ENCODE measurements around the gene PDCD11.
A peak's percentile ranks its signal among the peaks of the same experiment; 100 is the strongest.

The PDCD11 gene

GRCh38 chr10:103472005-103472404, 75.6 kb downstream of the PDCD11 start:
- Histone ChIP-seq H3K9ac (peak overlapping the region; percentile 63), H3K27ac (peak overlapping the region; percentile 94), H2AFZ (ENCODE audit: low read depth) (peak overlapping the region; percentile 78)

GRCh38 chr10:103473261-103473671, 76.8 kb downstream of the PDCD11 start:
- Histone ChIP-seq H3K36me3 (ENCODE audit: insufficient read depth) (no peaks in the 10 kb centered on the region), H3K27me3 (ENCODE audit: insufficient read depth, low read depth) (no peaks in the 10 kb centered on the region), H3K27ac (peak overlapping the region; percentile 94; the same call in 1 of the 2 replicates), H2AFZ (ENCODE audit: low read depth) (no peak overlapping the region), H3K4me2 (no peak overlapping the region), H3K4me1 (ENCODE audit: low read depth, poor library complexity, severe bottlenecking) (peaks cover 60% of the 10 kb centered on the region), H3K79me2 (ENCODE audit: insufficient read depth, low read depth) (no peaks in the 10 kb centered on the region), H4K20me1 (ENCODE audit: insufficient read depth) (no peaks in the 10 kb centered on the region), H3K4me3 (IDR thresholded peaks at IDR 0.05; ENCODE audit: insufficient read depth, low read depth, low read length) (no peak overlapping the region), H3K9ac (no peak overlapping the region)
- TF ChIP-seq CTCF (conservative IDR thresholded peaks at IDR 0.05; ENCODE audit: low read depth, low read length): no peak

More at GRCh38 chr10:103472005-103472404, 75.6 kb downstream of the PDCD11 start:
- Histone ChIP-seq H3K36me3 (ENCODE audit: insufficient read depth) (no peaks in the 10 kb centered on the region), H4K20me1 (ENCODE audit: insufficient read depth) (no peaks in the 10 kb centered on the region), H3K4me2 (peak overlapping the region; percentile 89), H3K79me2 (ENCODE audit: insufficient read depth, low read depth) (no peaks in the 10 kb centered on the region), H3K4me1 (ENCODE audit: low read depth, poor library complexity, severe bottlenecking) (peaks cover 57% of the 10 kb centered on the region), H3K4me3 (IDR thresholded peaks at IDR 0.05; ENCODE audit: insufficient read depth, low read depth, low read length) (no peak overlapping the region), H3K27me3 (ENCODE audit: insufficient read depth, low read depth) (no peaks in the 10 kb centered on the region)
- TF ChIP-seq CTCF (conservative IDR thresholded peaks at IDR 0.05; ENCODE audit: low read depth, low read length): no peak

GRCh38 chr10:103474077-103474476, 77.7 kb downstream of the PDCD11 start:
- no peak for TF ChIP-seq CTCF (conservative IDR thresholded peaks at IDR 0.05; ENCODE audit: low read depth, low read length)
- H3K27ac ChIP-seq: no peak overlapping the region
- no peak overlapping the region for H3K4me2 ChIP-seq
- H3K27me3 ChIP-seq (ENCODE audit: insufficient read depth, low read depth): no peaks in the 10 kb centered on the region
- H2AFZ ChIP-seq (ENCODE audit: low read depth): no peak overlapping the region
- no peaks in the 10 kb centered on the region for H3K36me3 ChIP-seq (ENCODE audit: insufficient read depth)
- no peaks in the 10 kb centered on the region for H4K20me1 ChIP-seq (ENCODE audit: insufficient read depth)
- H3K79me2 ChIP-seq (ENCODE audit: insufficient read depth, low read depth): no peaks in the 10 kb centered on the region
- no peak overlapping the region for H3K9ac ChIP-seq
- H3K4me3 ChIP-seq (IDR thresholded peaks at IDR 0.05; ENCODE audit: insufficient read depth, low read depth, low read length): no peak overlapping the region
- H3K4me1 ChIP-seq (ENCODE audit: low read depth, poor library complexity, severe bottlenecking): peaks cover 60% of the 10 kb centered on the region

DNA sequence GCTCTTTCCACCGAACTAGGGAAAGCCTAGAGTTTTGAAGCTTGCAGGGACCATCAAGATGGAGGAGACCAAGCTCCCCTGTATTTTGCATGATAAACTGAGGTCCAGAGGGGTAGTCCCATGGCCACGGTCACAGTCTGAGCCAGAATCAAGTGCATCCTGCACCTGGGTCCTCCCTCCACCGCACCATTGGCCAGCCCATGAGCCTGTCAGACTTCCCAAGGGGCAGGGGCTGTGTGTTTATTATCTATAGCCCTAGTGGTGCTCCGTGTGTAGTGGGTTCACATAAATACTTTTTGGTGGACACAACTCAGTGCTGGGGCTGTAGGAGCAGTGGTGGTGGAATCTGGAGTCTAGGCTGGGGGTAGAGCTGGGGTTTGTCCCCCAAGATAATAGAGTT, 79.0 kb downstream of the PDCD11 start:
- no peak; the same call in 1 of the 2 replicates for TF ChIP-seq CTCF (conservative IDR thresholded peaks at IDR 0.05; ENCODE audit: low read depth, low read length)
- Histone ChIP-seq H4K20me1 (ENCODE audit: insufficient read depth) (no peaks in the 10 kb centered on the region), H3K79me2 (ENCODE audit: insufficient read depth, low read depth) (no peaks in the 10 kb centered on the region), H3K4me2 (no peak overlapping the region), H3K36me3 (ENCODE audit: insufficient read depth) (no peaks in the 10 kb centered on the region), H3K9ac (no peak overlapping the region), H3K4me3 (IDR thresholded peaks at IDR 0.05; ENCODE audit: insufficient read depth, low read depth, low read length) (no peak overlapping the region), H3K27me3 (ENCODE audit: insufficient read depth, low read depth) (no peaks in the 10 kb centered on the region), H2AFZ (ENCODE audit: low read depth) (no peak overlapping the region), H3K27ac (no peak overlapping the region), H3K4me1 (ENCODE audit: low read depth, poor library complexity, severe bottlenecking) (peaks cover 46% of the 10 kb centered on the region)

All from KMS-11 (cell line).